Activated naive CD4-positive, alpha-beta T cell treated with anti-CD3 and anti-CD28 coated beads for 36 hours (primary cell): ENCODE data around the gene S100A7. TPM values are rescaled to one million over a fixed set of nuclear protein-coding genes. Genes with fewer than 3 reads are reported as not detected.

Experiments used
- CTCF ChIA-PET: fragments of 350-600 bp; sonication (Branson Sonifier 250); formaldehyde crosslinking; loops from one replicate; lab custom pipeline; 2021; ENCODE audit warnings: antibody characterized with exemption; lab: Charles Lee
- DNase-seq: peaks from one replicate; pipeline ENCODE4 v3.0.0-alpha.2; 2020
- H3K27ac Mint-ChIP-seq: one replicate; pipeline ENCODE4 v1.8.0; 2021; ENCODE audit warnings: mild to moderate bottlenecking, mixed read lengths
- H3K27me3 Mint-ChIP-seq: one replicate; pipeline ENCODE4 v1.8.0; 2021; ENCODE audit warnings: low read depth, mixed read lengths
- H3K36me3 Mint-ChIP-seq: one replicate; pipeline ENCODE4 v1.8.0; 2021; ENCODE audit warnings: low read depth, mixed read lengths
- H3K4me1 Mint-ChIP-seq: one replicate; pipeline ENCODE4 v1.8.0; 2021; ENCODE audit warnings: low read depth, mixed read lengths
- H3K4me3 Mint-ChIP-seq: one replicate; pipeline ENCODE4 v1.8.0; 2021; ENCODE audit warnings: mild to moderate bottlenecking, moderate library complexity, mixed read lengths
- H3K9me3 Mint-ChIP-seq: one replicate; pipeline ENCODE4 v1.8.0; 2021; ENCODE audit warnings: mixed read lengths
- intact Hi-C: fragments of 100-400 bp; cut with micrococcal nuclease; formaldehyde crosslinking; loops from one replicate; pipeline ENCODE4 v1.15.1; 2023
- total RNA-seq, 2 experiments: library from RNA; stranded (reverse); gene quantifications; one replicate each; pipeline ENCODE4 v1.2.3, GENCODE V29; 2021

The S100A7 gene
- total RNA-seq, 2 experiments from 2014 or later = not detected

GRCh38 chr1:153439273-153439672, 21.2 kb downstream of the S100A7 start:
- no peaks in the 10 kb centered on the region for H3K4me1 Mint-ChIP-seq
- no peak overlapping the region for H3K27ac Mint-ChIP-seq
- H3K9me3 Mint-ChIP-seq = no peaks in the 10 kb centered on the region
- no peaks in the 10 kb centered on the region for H3K36me3 Mint-ChIP-seq
- no peak for DNase-seq
- CTCF ChIA-PET = no interaction called here
- H3K27me3 Mint-ChIP-seq = peaks cover 6% of the 10 kb centered on the region
- intact Hi-C loops = no loop called here
- no peak overlapping the region for H3K4me3 Mint-ChIP-seq

GRCh38 chr1:153438599-153438998, 21.9 kb downstream of the S100A7 start:
- Mint-ChIP-seq H3K27ac (no peak overlapping the region), H3K4me1 (no peaks in the 10 kb centered on the region), H3K36me3 (no peaks in the 10 kb centered on the region), H3K9me3 (no peaks in the 10 kb centered on the region), H3K4me3 (no peak overlapping the region), H3K27me3 (peaks cover 6% of the 10 kb centered on the region)
- CTCF ChIA-PET = interaction anchor here (0.6 kb wide), 1 partner anchor 1511 kb away, joined by 3 read pairs; no protein-coding TSS in a partner anchor
- no peak for DNase-seq
- intact Hi-C loops = no loop called here

- H3K27me3 Mint-ChIP-seq = peaks cover 4% of the 10 kb centered on the region
- CTCF ChIA-PET = no interaction called here
- H3K27ac Mint-ChIP-seq = no peak overlapping the region
Observed at GRCh38 chr1:153437236-153437635, 23.2 kb downstream of the S100A7 start.

GRCh38 chr1:153434746-153435455, 25.6 kb downstream of the S100A7 start:
- no peak for DNase-seq
- intact Hi-C loops = no loop called here
- Mint-ChIP-seq H3K4me1 (no peaks in the 10 kb centered on the region), H3K36me3 (no peaks in the 10 kb centered on the region), H3K27ac (no peak overlapping the region), H3K27me3 (peaks cover 4% of the 10 kb centered on the region), H3K9me3 (no peaks in the 10 kb centered on the region), H3K4me3 (no peak overlapping the region)
- CTCF ChIA-PET = no interaction called here

More at GRCh38 chr1:153437236-153437635, 23.2 kb downstream of the S100A7 start:
- intact Hi-C loops = no loop called here
- no peak for DNase-seq
- Mint-ChIP-seq H3K9me3 (no peaks in the 10 kb centered on the region), H3K4me1 (no peaks in the 10 kb centered on the region), H3K4me3 (no peak overlapping the region), H3K36me3 (no peaks in the 10 kb centered on the region)

GRCh38 chr1:153432874-153433681, 27.4 kb downstream of the S100A7 start:
- Mint-ChIP-seq H3K27ac (no peak overlapping the region), H3K4me3 (no peak overlapping the region), H3K9me3 (no peaks in the 10 kb centered on the region), H3K4me1 (no peaks in the 10 kb centered on the region), H3K27me3 (peaks cover 6% of the 10 kb centered on the region), H3K36me3 (no peaks in the 10 kb centered on the region)
- CTCF ChIA-PET = no interaction called here
- no peak for DNase-seq
- intact Hi-C loops = no loop called here

- no peak for DNase-seq
- Mint-ChIP-seq H3K27me3 (peaks cover 9% of the 10 kb centered on the region), H3K36me3 (no peaks in the 10 kb centered on the region), H3K9me3 (no peaks in the 10 kb centered on the region), H3K4me1 (no peaks in the 10 kb centered on the region), H3K4me3 (no peak overlapping the region), H3K27ac (no peak overlapping the region)
- intact Hi-C loops = no loop called here
- CTCF ChIA-PET = no interaction called here
Observed at GRCh38 chr1:153431928-153432327, 28.5 kb downstream of the S100A7 start.

GRCh38 chr1:153431427-153431826, 29.0 kb downstream of the S100A7 start:
- CTCF ChIA-PET = no interaction called here
- Mint-ChIP-seq H3K27me3 (peaks cover 9% of the 10 kb centered on the region), H3K27ac (no peak overlapping the region), H3K9me3 (no peaks in the 10 kb centered on the region), H3K4me1 (no peaks in the 10 kb centered on the region), H3K36me3 (no peaks in the 10 kb centered on the region), H3K4me3 (no peak overlapping the region)
- no peak for DNase-seq
- intact Hi-C loops = no loop called here

GRCh38 chr1:153431002-153431401, 29.4 kb downstream of the S100A7 start:
- intact Hi-C loops = no loop called here
- no peak for DNase-seq

GRCh38 chr1:153430561-153430960, 29.9 kb downstream of the S100A7 start:
- Mint-ChIP-seq H3K36me3 (no peaks in the 10 kb centered on the region), H3K27me3 (peaks cover 12% of the 10 kb centered on the region), H3K9me3 (no peaks in the 10 kb centered on the region), H3K27ac (no peak overlapping the region), H3K4me1 (no peaks in the 10 kb centered on the region), H3K4me3 (no peak overlapping the region)
- CTCF ChIA-PET = no interaction called here
- intact Hi-C loops = no loop called here
- DNase-seq = no peak

More at GRCh38 chr1:153431002-153431401, 29.4 kb downstream of the S100A7 start:
- Mint-ChIP-seq H3K9me3 (no peaks in the 10 kb centered on the region), H3K4me3 (no peak overlapping the region), H3K36me3 (no peaks in the 10 kb centered on the region), H3K27me3 (peaks cover 10% of the 10 kb centered on the region), H3K27ac (no peak overlapping the region), H3K4me1 (no peaks in the 10 kb centered on the region)
- CTCF ChIA-PET = no interaction called here

GRCh38 chr1:153430166-153430553, 30.3 kb downstream of the S100A7 start:
- Mint-ChIP-seq H3K4me1 (no peaks in the 10 kb centered on the region), H3K27me3 (peaks cover 16% of the 10 kb centered on the region), H3K27ac (no peak overlapping the region), H3K4me3 (no peak overlapping the region), H3K36me3 (no peaks in the 10 kb centered on the region), H3K9me3 (no peaks in the 10 kb centered on the region)
- CTCF ChIA-PET = interaction anchor here (1.5 kb wide), 1 partner anchor 36 kb away, joined by 3 read pairs; no protein-coding TSS in a partner anchor
- no peak for DNase-seq
- intact Hi-C loops = no loop called here

- Mint-ChIP-seq H3K27ac (no peak overlapping the region), H3K4me3 (no peak overlapping the region), H3K9me3 (no peaks in the 10 kb centered on the region), H3K27me3 (peaks cover 22% of the 10 kb centered on the region), H3K4me1 (no peaks in the 10 kb centered on the region), H3K36me3 (no peaks in the 10 kb centered on the region)
- intact Hi-C loops = no loop called here
- CTCF ChIA-PET = interaction anchor here (1.5 kb wide), 1 partner anchor 36 kb away, joined by 3 read pairs; no protein-coding TSS in a partner anchor
- no peak for DNase-seq
Observed at GRCh38 chr1:153429266-153430165, 30.9 kb downstream of the S100A7 start.

- Mint-ChIP-seq H3K9me3 (no peaks in the 10 kb centered on the region), H3K4me1 (no peaks in the 10 kb centered on the region), H3K27ac (no peak overlapping the region), H3K27me3 (peaks cover 22% of the 10 kb centered on the region), H3K4me3 (no peak overlapping the region), H3K36me3 (no peaks in the 10 kb centered on the region)
- CTCF ChIA-PET = interaction anchor here (1.5 kb wide), 1 partner anchor 37 kb away, joined by 3 read pairs; no protein-coding TSS in a partner anchor
- DNase-seq = no peak
- intact Hi-C loops = no loop called here
Observed at GRCh38 chr1:153428791-153429190, 31.7 kb downstream of the S100A7 start.
